Liver (tissue), 9 donors: ENCODE data around the gene PRELID1. TPM values are rescaled to one million over a fixed set of nuclear protein-coding genes. Genes with fewer than 3 reads are reported as not detected.
A peak's percentile ranks its signal among the peaks of the same experiment; 100 is the strongest.

Experiments
- DNase-seq: peaks from one replicate; pipeline ENCODE4 v3.0.0-alpha.2; 2017; ENCODE audit warnings: low spot score
- H3K27ac ChIP-seq, 2 donors: one replicate each; pipeline ENCODE4 v1.7.0; 2013; ENCODE audit warnings: inconsistent platforms in 2 of 2, low read length in 2 of 2, control low read depth in 1 of 2, low read depth in 1 of 2, mild to moderate bottlenecking in 1 of 2
- H3K27me3 ChIP-seq, 4 donors: one replicate each; pipeline versions ENCODE4 v1.6.1 to v1.7.0; 2013; ENCODE audit warnings: low read length in 3 of 4, inconsistent platforms in 1 of 4, mild to moderate bottlenecking in 1 of 4, moderate library complexity in 1 of 4; ENCODE audit not compliant: control insufficient read depth in 4 of 4, insufficient read depth in 4 of 4
- H3K36me3 ChIP-seq, 4 donors: one replicate each; pipeline versions ENCODE4 v1.6.1 to v1.7.0; 2013; ENCODE audit warnings: low read length in 3 of 4, mild to moderate bottlenecking in 3 of 4, low read depth in 1 of 4, moderate library complexity in 1 of 4; ENCODE audit not compliant: control insufficient read depth in 4 of 4, insufficient read depth in 3 of 4
- H3K4me1 ChIP-seq, 4 donors: one replicate each; pipeline versions ENCODE4 v1.6.1 to v1.7.0; 2013; ENCODE audit warnings: low read length in 3 of 4, mild to moderate bottlenecking in 3 of 4, moderate library complexity in 1 of 4; ENCODE audit not compliant: control insufficient read depth in 4 of 4, insufficient read depth in 4 of 4
- H3K4me3 ChIP-seq, 3 donors: one replicate each; pipeline versions ENCODE4 v1.6.1 to v1.7.0; 2013; ENCODE audit warnings: low read length in 3 of 3, control low read depth in 1 of 3, low read depth in 1 of 3, mild to moderate bottlenecking in 1 of 3
- H3K9ac ChIP-seq, 2 donors: one replicate each; pipeline ENCODE4 v1.7.0; 2013; ENCODE audit warnings: low read length in 2 of 2, mild to moderate bottlenecking in 2 of 2, moderate library complexity in 2 of 2, control low read depth in 1 of 2, low read depth in 1 of 2
- H3K9me3 ChIP-seq, 4 donors: one replicate each; pipeline versions ENCODE4 v1.6.1 to v1.7.0; 2013; ENCODE audit warnings: low read length in 3 of 4; ENCODE audit not compliant: control insufficient read depth in 4 of 4
- EGR1 ChIP-seq, 2 donors: IDR thresholded peaks; 2 replicates each; pipeline ENCODE4 v1.6.1; 2016 to 2018; ENCODE audit warnings: antibody characterized with exemption in 2 of 2, low read depth in 2 of 2
- FOXA1 ChIP-seq: IDR thresholded peaks from 2 replicates; pipeline ENCODE4 v1.6.1; 2016; ENCODE audit warnings: antibody characterized with exemption
- FOXA2 ChIP-seq: IDR thresholded peaks from 2 replicates; pipeline ENCODE4 v1.6.1; 2016; ENCODE audit warnings: antibody characterized with exemption
- GABPA ChIP-seq, 2 donors: IDR thresholded peaks in 1 of 2; conservative IDR thresholded peaks in 1 of 2; 2 replicates each; pipeline ENCODE4 v1.6.1; 2016; ENCODE audit warnings: antibody characterized with exemption in 2 of 2, mild to moderate bottlenecking in 1 of 2, moderate library complexity in 1 of 2
- HNF4A ChIP-seq, 2 donors: conservative IDR thresholded peaks; 2 replicates each; pipeline ENCODE4 v1.6.1; 2016; ENCODE audit warnings: antibody characterized with exemption in 2 of 2, mild to moderate bottlenecking in 2 of 2
- HNF4G ChIP-seq: IDR thresholded peaks from 2 replicates; pipeline ENCODE4 v1.6.1; 2016; ENCODE audit warnings: antibody characterized with exemption
- JUND ChIP-seq, 2 donors: IDR thresholded peaks; 2 replicates each; pipeline ENCODE4 v1.6.1; 2016; ENCODE audit warnings: antibody characterized with exemption in 2 of 2
- NR2F2 ChIP-seq: IDR thresholded peaks from 2 replicates; pipeline ENCODE4 v1.6.1; 2016; ENCODE audit warnings: antibody characterized with exemption
- RAD21 ChIP-seq, 2 donors: IDR thresholded peaks; 2 replicates each; pipeline ENCODE4 v1.6.1; 2016; ENCODE audit warnings: antibody characterized with exemption in 2 of 2, mild to moderate bottlenecking in 2 of 2
- RXRA ChIP-seq, 2 donors: IDR thresholded peaks; 2 replicates each; pipeline ENCODE4 v1.6.1; 2017 to 2018; ENCODE audit warnings: antibody characterized with exemption in 2 of 2, mild to moderate bottlenecking in 1 of 2
- SP1 ChIP-seq: IDR thresholded peaks from 2 replicates; pipeline ENCODE4 v1.6.1; 2018; ENCODE audit warnings: antibody characterized with exemption, mild to moderate bottlenecking
- TAF1 ChIP-seq: conservative IDR thresholded peaks from 2 replicates; pipeline ENCODE4 v1.6.1; 2016; ENCODE audit warnings: antibody characterized with exemption, mild to moderate bottlenecking
- YY1 ChIP-seq: IDR thresholded peaks from 2 replicates; pipeline ENCODE4 v1.6.1; 2016; ENCODE audit warnings: antibody characterized with exemption, mild to moderate bottlenecking
- WGBS: extraction: QIAGEN DNeasy Blood & Tissue Kit; methylation state at CpG from one replicate; pipeline ENCODE4 v1.1.7; 2013; 5-methylcytosine and 5-hydroxymethylcytosine counted together
- polyA plus RNA-seq, 2 donors: library from polyadenylated mRNA; stranded (reverse) in 1 of 2; unstranded in 1 of 2; fragments of 200-250 nt in 1 of 2; fragments of >200 nt in 1 of 2; fragmentation: Nextera tagmentation in 1 of 2; extraction: Ambion mirVana in 1 of 2; gene quantifications; one replicate each; pipeline versions ENCODE4 v1.2.1 to v1.2.3, GENCODE V29; 2013 to 2015
- total RNA-seq, 2 donors: library from RNA; depleted of rRNA; stranded (reverse); fragments of >200 nt; gene quantifications; one replicate each; pipeline ENCODE4 v1.2.3, GENCODE V29; 2014
- TF ChIP-seq, protein P1 (sequence below): IDR thresholded peaks from 2 replicates; pipeline ENCODE4 v1.6.1; 2016; ENCODE audit warnings: antibody characterized with exemption, mild to moderate bottlenecking
- TF ChIP-seq, protein P2 (sequence below): IDR thresholded peaks from 2 replicates; pipeline ENCODE4 v1.6.1; 2016; ENCODE audit warnings: antibody characterized with exemption
- TF ChIP-seq, protein P3 (sequence below): IDR thresholded peaks from 2 replicates; pipeline ENCODE4 v1.6.1; 2016; ENCODE audit warnings: antibody characterized with exemption
- TF ChIP-seq, protein P4 (sequence below): IDR thresholded peaks from 2 replicates; pipeline ENCODE4 v1.6.1; 2016; ENCODE audit warnings: antibody characterized with exemption
- TF ChIP-seq, protein P5 (sequence below): fragments of 150-350 bp; IDR thresholded peaks from 2 replicates; pipeline ENCODE4 v1.5.1; 2017; ENCODE audit warnings: improper control_type of control experiment, low read depth, low read length; ENCODE audit not compliant: missing input control
- donor health status: healthy.
- donor health status: healthy.
- donor health status: healthy.
- donor health status: healthy.
- donor health status: healthy.

The PRELID1 gene
- total and polyA plus RNA-seq, 4 donors: 47.9 to 200 (median 85.3) TPM

DNA sequence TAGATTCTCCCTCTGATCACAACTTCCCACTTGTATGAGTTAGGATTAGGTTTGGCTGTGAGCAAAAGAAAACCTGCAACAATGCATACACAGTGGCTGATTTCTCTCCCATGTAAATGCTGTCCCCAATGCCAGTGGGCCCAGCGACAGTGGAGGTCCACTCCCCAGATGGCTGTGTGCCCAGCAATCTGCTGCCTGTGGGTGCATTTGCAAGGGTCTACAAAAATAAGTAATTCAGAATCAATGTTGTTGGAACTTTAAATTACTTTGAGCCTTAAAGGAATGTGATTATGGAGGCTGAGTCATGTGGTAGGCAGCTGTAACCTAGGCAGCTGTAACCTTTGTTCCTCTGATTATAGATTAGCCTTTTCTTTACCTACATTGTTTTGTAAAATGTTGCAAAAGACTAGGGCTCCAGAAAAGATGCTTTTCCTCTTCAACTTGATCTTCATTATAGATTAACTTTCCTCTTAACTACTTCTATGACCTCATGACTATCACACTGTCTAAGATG is 22.3 kb downstream of the PRELID1 start:
- Histone ChIP-seq H3K27me3 (no peaks in the 10 kb centered on the region), H3K9me3 (no peaks in the 10 kb centered on the region), H3K4me3 (no peak overlapping the region), H3K9ac (no peak overlapping the region), H3K27ac (no peak overlapping the region), H3K36me3 (peaks cover 0 to 12% (median 8%) of the 10 kb centered on the region in 4 donors), H3K4me1 (peaks cover 3 to 9% (median 7%) of the 10 kb centered on the region in 4 donors)
- TF ChIP-seq, protein P1, sequence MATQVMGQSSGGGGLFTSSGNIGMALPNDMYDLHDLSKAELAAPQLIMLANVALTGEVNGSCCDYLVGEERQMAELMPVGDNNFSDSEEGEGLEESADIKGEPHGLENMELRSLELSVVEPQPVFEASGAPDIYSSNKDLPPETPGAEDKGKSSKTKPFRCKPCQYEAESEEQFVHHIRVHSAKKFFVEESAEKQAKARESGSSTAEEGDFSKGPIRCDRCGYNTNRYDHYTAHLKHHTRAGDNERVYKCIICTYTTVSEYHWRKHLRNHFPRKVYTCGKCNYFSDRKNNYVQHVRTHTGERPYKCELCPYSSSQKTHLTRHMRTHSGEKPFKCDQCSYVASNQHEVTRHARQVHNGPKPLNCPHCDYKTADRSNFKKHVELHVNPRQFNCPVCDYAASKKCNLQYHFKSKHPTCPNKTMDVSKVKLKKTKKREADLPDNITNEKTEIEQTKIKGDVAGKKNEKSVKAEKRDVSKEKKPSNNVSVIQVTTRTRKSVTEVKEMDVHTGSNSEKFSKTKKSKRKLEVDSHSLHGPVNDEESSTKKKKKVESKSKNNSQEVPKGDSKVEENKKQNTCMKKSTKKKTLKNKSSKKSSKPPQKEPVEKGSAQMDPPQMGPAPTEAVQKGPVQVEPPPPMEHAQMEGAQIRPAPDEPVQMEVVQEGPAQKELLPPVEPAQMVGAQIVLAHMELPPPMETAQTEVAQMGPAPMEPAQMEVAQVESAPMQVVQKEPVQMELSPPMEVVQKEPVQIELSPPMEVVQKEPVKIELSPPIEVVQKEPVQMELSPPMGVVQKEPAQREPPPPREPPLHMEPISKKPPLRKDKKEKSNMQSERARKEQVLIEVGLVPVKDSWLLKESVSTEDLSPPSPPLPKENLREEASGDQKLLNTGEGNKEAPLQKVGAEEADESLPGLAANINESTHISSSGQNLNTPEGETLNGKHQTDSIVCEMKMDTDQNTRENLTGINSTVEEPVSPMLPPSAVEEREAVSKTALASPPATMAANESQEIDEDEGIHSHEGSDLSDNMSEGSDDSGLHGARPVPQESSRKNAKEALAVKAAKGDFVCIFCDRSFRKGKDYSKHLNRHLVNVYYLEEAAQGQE: no peak
- TF ChIP-seq NR2F2 (no peak), HNF4A (conservative IDR thresholded peaks at IDR 0.05) (peak; percentile 54 to 67), RXRA (IDR thresholded peaks at IDR 0.05) (peak in 1 of 2 donors; percentile 27), SP1 (peak; percentile 31), EGR1 (IDR thresholded peaks at IDR 0.05; ENCODE audit: low read depth in 2 of 2) (no peak), FOXA2 (no peak), FOXA1 (no peak), TAF1 (no peak), RAD21 (IDR thresholded peaks at IDR 0.05) (no peak), JUND (IDR thresholded peaks at IDR 0.05) (peak in 1 of 2 donors; percentile 36), HNF4G (peak; percentile 28), GABPA (IDR thresholded peaks at IDR 0.05 in 1 of 2, conservative IDR thresholded peaks at IDR 0.05 in 1 of 2) (no peak), YY1 (peak; percentile 42)
- TF ChIP-seq, protein P2, sequence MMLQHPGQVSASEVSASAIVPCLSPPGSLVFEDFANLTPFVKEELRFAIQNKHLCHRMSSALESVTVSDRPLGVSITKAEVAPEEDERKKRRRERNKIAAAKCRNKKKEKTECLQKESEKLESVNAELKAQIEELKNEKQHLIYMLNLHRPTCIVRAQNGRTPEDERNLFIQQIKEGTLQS: no peak
- TF ChIP-seq, protein P3, sequence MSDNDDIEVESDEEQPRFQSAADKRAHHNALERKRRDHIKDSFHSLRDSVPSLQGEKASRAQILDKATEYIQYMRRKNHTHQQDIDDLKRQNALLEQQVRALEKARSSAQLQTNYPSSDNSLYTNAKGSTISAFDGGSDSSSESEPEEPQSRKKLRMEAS: no peak
- TF ChIP-seq, protein P4, sequence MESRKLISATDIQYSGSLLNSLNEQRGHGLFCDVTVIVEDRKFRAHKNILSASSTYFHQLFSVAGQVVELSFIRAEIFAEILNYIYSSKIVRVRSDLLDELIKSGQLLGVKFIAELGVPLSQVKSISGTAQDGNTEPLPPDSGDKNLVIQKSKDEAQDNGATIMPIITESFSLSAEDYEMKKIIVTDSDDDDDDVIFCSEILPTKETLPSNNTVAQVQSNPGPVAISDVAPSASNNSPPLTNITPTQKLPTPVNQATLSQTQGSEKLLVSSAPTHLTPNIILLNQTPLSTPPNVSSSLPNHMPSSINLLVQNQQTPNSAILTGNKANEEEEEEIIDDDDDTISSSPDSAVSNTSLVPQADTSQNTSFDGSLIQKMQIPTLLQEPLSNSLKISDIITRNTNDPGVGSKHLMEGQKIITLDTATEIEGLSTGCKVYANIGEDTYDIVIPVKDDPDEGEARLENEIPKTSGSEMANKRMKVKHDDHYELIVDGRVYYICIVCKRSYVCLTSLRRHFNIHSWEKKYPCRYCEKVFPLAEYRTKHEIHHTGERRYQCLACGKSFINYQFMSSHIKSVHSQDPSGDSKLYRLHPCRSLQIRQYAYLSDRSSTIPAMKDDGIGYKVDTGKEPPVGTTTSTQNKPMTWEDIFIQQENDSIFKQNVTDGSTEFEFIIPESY: no peak
- TF ChIP-seq, protein P5, sequence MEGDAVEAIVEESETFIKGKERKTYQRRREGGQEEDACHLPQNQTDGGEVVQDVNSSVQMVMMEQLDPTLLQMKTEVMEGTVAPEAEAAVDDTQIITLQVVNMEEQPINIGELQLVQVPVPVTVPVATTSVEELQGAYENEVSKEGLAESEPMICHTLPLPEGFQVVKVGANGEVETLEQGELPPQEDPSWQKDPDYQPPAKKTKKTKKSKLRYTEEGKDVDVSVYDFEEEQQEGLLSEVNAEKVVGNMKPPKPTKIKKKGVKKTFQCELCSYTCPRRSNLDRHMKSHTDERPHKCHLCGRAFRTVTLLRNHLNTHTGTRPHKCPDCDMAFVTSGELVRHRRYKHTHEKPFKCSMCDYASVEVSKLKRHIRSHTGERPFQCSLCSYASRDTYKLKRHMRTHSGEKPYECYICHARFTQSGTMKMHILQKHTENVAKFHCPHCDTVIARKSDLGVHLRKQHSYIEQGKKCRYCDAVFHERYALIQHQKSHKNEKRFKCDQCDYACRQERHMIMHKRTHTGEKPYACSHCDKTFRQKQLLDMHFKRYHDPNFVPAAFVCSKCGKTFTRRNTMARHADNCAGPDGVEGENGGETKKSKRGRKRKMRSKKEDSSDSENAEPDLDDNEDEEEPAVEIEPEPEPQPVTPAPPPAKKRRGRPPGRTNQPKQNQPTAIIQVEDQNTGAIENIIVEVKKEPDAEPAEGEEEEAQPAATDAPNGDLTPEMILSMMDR: no peak
- 62% methylated on average over 1 of the region's 1 CpG for WGBS
- DNase-seq: no peak
